ENCODE measurements around the gene C2CD4A. TPM values are rescaled to one million over a fixed set of nuclear protein-coding genes. Genes with fewer than 3 reads are reported as not detected.

Gene C2CD4A
- total and polyA plus RNA-seq, 2 of the 4 experiments (the other 2 are of a cell fraction): not detected

GRCh38 chr15:62068071-62068809, 1.5 kb downstream of the C2CD4A start:
- intact Hi-C loops (cut with micrococcal nuclease) (loop anchor here (10.0 kb wide), 1 partner anchor 187 kb away; no protein-coding TSS in a partner anchor), dilution Hi-C loops (cut with HindIII; ENCODE audit: low sequenced_read_pairs, unreplicated experiment) (no loop called here), in situ Hi-C loops (cut with MboI; ENCODE audit: low sequenced_read_pairs) (loop anchor here (5.0 kb wide), 1 partner anchor 191 kb away; no protein-coding TSS in a partner anchor)
- DNase-seq (no peak), ATAC-seq (ENCODE audit: low read depth) (peak; percentile 70)
- Histone ChIP-seq H3K36me3 (ENCODE audit: control insufficient read depth, insufficient read depth, low read length) (no peaks in the 10 kb centered on the region), H3K4me2 (ENCODE audit: low read depth, low read length) (peak overlapping the region; percentile 86), H2BK20ac (ENCODE audit: low read depth, low read length) (no peak overlapping the region), H3K4me3 (ENCODE audit: insufficient read depth, low read depth, low read length) (peak overlapping the region; percentile 64), H2BK5ac (ENCODE audit: low read depth, low read length, poor library complexity, severe bottlenecking) (no peak overlapping the region), H3K27ac (ENCODE audit: insufficient read depth, low read length) (no peak overlapping the region), H3K4me1 (ENCODE audit: control insufficient read depth, insufficient read depth, low read length) (no peaks in the 10 kb centered on the region), H3K14ac (replicated peaks; ENCODE audit: low read depth, low read length) (no peak overlapping the region), H3K56ac (ENCODE audit: extremely low read depth, insufficient read depth, low read length) (no peak overlapping the region), H4K91ac (ENCODE audit: insufficient read depth, low read depth, low read length) (no peak overlapping the region), H2BK15ac (ENCODE audit: low read depth, low read length) (no peak overlapping the region), H2BK120ac (ENCODE audit: low read depth, low read length) (no peak overlapping the region), H4K5ac (ENCODE audit: low read depth, low read length) (no peak overlapping the region), H4K8ac (ENCODE audit: low read depth in 2 of 2, low read length in 2 of 2) (no peak overlapping the region), H3K18ac (ENCODE audit: low read depth, low read length) (no peak overlapping the region), H2AK5ac (ENCODE audit: low read depth, low read length) (no peak overlapping the region), H3K27me3 (ENCODE audit: control insufficient read depth, insufficient read depth, low read length) (peaks cover 35% of the 10 kb centered on the region), H2AK9ac (replicated peaks; ENCODE audit: low read depth, low read length, poor library complexity) (no peak overlapping the region), H3K9ac (ENCODE audit: low read depth, low read length) (no peak overlapping the region; the same call in 1 of the 2 replicates), H4K20me1 (ENCODE audit: insufficient read depth, low read length) (no peaks in the 10 kb centered on the region), H3K9me1 (ENCODE audit: insufficient read depth, low read length) (no peaks in the 10 kb centered on the region), H3K9me3 (ENCODE audit: control insufficient read depth, insufficient read depth, low read length) (no peaks in the 10 kb centered on the region), H3K4ac (ENCODE audit: low read depth, low read length) (no peak overlapping the region), H2AFZ (replicated peaks; ENCODE audit: low read length, poor library complexity) (peak overlapping the region; percentile 88), H3K23ac (ENCODE audit: low read depth, low read length) (no peak overlapping the region), H3K79me1 (ENCODE audit: low read depth in 1 of 2, low read length in 2 of 2) (no peaks in the 10 kb centered on the region)
- BruUV-seq (replicated peaks): no TSS peak
- ChIA-PET POLR2A (ENCODE audit: unreplicated experiment) (no interaction called here), CTCF (no interaction called here)
- 2% methylated on average over 64 of the region's 103 CpGs; no CpG with 5 or more reads in 1 of the 2 experiments for WGBS, 2 experiments (ENCODE audit: extremely low coverage in 2 of 2, insufficient read length in 1 of 2)
- TF ChIP-seq MAFK (IDR thresholded peaks at IDR 0.05; ENCODE audit: low read depth, low read length): no peak
- TF ChIP-seq, protein P1, sequence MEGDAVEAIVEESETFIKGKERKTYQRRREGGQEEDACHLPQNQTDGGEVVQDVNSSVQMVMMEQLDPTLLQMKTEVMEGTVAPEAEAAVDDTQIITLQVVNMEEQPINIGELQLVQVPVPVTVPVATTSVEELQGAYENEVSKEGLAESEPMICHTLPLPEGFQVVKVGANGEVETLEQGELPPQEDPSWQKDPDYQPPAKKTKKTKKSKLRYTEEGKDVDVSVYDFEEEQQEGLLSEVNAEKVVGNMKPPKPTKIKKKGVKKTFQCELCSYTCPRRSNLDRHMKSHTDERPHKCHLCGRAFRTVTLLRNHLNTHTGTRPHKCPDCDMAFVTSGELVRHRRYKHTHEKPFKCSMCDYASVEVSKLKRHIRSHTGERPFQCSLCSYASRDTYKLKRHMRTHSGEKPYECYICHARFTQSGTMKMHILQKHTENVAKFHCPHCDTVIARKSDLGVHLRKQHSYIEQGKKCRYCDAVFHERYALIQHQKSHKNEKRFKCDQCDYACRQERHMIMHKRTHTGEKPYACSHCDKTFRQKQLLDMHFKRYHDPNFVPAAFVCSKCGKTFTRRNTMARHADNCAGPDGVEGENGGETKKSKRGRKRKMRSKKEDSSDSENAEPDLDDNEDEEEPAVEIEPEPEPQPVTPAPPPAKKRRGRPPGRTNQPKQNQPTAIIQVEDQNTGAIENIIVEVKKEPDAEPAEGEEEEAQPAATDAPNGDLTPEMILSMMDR (conservative IDR thresholded peaks at IDR 0.05; ENCODE audit: low read depth, low read length): no peak
- TF ChIP-seq RCOR1 (IDR thresholded peaks at IDR 0.05; ENCODE audit: insufficient replicate concordance, low read length): no peak
- TF ChIP-seq CEBPB (IDR thresholded peaks at IDR 0.05; ENCODE audit: low read depth, low read length): no peak
- TF ChIP-seq, protein P2, sequence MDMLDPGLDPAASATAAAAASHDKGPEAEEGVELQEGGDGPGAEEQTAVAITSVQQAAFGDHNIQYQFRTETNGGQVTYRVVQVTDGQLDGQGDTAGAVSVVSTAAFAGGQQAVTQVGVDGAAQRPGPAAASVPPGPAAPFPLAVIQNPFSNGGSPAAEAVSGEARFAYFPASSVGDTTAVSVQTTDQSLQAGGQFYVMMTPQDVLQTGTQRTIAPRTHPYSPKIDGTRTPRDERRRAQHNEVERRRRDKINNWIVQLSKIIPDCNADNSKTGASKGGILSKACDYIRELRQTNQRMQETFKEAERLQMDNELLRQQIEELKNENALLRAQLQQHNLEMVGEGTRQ (IDR thresholded peaks at IDR 0.05; ENCODE audit: low read depth, low read length): no peak
- TF ChIP-seq, protein P3, sequence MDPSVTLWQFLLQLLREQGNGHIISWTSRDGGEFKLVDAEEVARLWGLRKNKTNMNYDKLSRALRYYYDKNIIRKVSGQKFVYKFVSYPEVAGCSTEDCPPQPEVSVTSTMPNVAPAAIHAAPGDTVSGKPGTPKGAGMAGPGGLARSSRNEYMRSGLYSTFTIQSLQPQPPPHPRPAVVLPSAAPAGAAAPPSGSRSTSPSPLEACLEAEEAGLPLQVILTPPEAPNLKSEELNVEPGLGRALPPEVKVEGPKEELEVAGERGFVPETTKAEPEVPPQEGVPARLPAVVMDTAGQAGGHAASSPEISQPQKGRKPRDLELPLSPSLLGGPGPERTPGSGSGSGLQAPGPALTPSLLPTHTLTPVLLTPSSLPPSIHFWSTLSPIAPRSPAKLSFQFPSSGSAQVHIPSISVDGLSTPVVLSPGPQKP (IDR thresholded peaks at IDR 0.05; ENCODE audit: borderline replicate concordance, low read depth, low read length): no peak
- TF ChIP-seq RAD21 (IDR thresholded peaks at IDR 0.05; ENCODE audit: low read length): no peak
- TF ChIP-seq BHLHE40 (IDR thresholded peaks at IDR 0.05; ENCODE audit: low read depth, low read length): no peak
- TF ChIP-seq POLR2A (IDR thresholded peaks at IDR 0.05; ENCODE audit: low read depth, low read length): no peak
- no peak for TF ChIP-seq RFX5 (IDR thresholded peaks at IDR 0.05; ENCODE audit: low read depth, low read length)
- no peak for TF ChIP-seq MAZ (IDR thresholded peaks at IDR 0.05; ENCODE audit: borderline replicate concordance, low read depth, low read length)
- no peak for TF ChIP-seq SMC3 (IDR thresholded peaks at IDR 0.05; ENCODE audit: low read depth, low read length)

Measured in IMR-90 (cell line).